GM18526 (cell line): ENCODE results near the gene CCDC9B.
A peak's percentile ranks its signal among the peaks of the same experiment; 100 is the strongest.

Source experiments
- POLR2A ChIP-seq: IDR thresholded peaks from 3 replicates; pipeline ENCODE4 v1.6.1; 2011; ENCODE audit not compliant: insufficient read length; ENCODE audit errors: extremely low read depth

CCDC9B gene

DNA sequence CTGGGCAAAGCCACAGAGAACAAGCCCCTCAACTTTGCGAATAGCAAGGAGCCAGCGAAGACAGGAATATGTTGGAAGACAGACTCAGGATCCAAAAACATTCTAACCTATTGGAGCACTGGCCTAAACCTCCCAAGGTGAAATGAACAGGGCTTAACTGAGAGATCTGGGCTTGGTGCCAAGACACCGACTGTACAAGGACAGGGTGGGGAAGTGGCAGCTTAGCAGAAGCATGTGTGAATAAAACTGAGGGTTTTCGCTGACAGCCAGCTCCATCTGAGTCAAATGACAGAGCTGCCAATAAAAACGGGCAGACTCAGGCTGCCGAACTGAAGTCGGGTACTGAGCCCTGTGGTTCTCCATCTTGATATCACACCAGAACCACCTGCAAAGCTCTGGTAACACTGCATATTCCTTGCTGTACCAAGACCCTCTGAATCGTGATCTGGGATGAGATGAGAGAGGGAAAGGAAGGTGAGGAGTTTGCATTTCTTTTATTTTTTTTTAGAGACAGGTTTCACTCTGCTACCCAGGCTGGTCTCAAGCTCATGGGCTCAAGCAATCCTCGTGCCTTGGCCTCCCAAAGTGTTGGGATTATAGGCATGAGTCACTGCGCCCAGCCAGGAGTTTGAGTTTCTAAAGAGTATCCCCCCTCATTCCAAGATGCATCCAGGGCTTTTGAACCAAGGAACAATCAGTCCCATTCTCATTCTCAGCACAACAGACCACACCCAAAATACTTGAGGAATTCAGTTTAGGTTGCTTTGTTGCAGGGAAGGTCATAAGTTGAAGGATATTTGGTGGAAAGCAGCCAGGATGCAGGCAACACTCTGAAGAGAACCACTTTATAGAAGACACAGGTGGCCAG, 27.0 kb downstream of the CCDC9B start:
- TF ChIP-seq POLR2A = no peak

DNA sequence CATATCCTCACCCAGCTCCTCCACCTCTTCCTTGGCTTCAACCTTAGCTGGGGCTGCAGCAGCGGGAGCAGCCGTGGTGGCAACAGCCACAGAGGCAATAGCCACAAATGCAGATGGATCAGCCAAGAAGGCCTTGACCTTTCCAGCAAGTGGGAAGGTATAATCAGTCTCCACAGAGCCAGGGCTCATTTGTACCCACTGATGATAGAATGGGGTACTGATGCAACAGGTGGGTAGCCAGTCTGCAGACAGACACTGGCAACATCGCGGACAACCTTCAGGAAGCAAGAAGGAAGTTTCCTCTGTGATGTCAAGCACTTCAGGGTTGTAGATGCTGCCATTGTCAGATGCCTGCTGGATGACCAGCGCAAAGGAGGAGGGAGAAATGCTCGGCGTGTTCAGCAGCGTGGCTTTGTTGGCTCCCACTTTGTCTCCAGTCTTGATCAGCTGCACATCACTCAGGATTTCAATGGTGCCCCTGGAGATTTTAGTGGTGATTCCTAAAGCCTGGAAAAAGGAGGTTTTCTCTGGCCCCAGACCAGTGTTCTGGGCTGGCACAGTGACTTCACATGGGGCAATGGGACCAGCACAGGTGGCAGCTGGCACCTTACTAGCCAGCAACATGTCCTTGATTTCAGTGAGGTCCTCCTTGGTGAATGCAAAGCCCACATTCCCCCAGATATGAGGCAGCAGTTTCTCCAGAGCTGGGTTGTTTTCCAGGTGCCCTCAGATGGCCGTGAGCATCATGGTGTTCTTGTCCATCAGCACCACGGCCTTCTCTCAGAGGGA, 28.2 kb downstream of the CCDC9B start:
- no peak for TF ChIP-seq POLR2A

GRCh38 chr15:40310993-40311392, 29.7 kb downstream of the CCDC9B start:
- TF ChIP-seq POLR2A = no peak

DNA sequence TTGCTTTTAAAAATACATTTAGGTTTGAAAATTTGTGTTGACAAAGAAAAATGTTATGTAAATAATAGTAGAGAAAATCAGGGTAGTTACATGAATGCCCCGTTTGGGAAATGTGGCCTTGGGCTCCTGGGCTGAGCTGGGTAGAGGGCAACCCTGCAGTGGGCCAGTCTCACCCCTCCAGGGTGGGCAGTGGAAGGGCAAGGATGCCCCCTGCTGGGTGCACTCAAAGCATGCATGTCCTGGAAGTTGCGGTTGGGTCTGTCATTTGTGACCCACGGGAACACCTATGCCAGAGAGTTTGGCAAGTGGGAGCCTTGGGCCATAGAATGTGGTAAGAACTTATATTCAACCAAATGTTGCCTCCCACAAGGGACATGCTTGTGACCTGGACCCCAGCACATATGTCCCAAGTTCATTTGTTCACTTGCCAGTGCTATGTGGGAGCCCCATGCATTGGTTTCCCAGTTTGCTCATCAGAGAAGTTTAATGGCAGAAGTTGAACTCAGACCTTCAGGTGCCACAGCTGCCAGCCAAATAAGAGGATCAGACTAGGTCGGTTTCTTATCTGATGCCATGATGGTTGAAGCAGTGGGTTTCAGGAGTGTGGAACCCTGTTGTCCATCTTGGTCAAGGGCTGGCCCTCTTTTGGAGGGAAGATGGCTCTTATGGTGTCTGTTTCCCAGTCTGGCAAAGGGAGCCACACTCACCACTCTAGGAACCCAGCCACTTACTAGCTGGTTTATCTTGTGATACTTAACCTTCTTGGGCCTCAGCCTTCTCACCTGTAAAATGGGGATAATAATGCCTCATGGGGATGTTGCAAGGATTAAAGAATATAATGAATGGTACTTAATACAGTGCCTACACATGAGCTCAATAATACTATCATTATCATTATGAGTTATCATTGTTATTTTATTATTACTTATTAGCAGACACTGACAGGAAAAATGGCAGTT, 30.5 kb downstream of the CCDC9B start:
- TF ChIP-seq POLR2A = no peak

GRCh38 chr15:40309344-40309862, 31.3 kb downstream of the CCDC9B start:
- TF ChIP-seq POLR2A = no peak

- TF ChIP-seq POLR2A = peak; percentile 85
Observed at GRCh38 chr15:40307421-40308211, 33.1 kb downstream of the CCDC9B start, which contains the start of gene PLCB2. TSS of gene PLCB2 (minus strand) at chr15:40307935. CDS start at chr15:40307672, 263 bp downstream.

GRCh38 chr15:40306908-40307307, 33.8 kb downstream of the CCDC9B start:
- TF ChIP-seq POLR2A = no peak

DNA sequence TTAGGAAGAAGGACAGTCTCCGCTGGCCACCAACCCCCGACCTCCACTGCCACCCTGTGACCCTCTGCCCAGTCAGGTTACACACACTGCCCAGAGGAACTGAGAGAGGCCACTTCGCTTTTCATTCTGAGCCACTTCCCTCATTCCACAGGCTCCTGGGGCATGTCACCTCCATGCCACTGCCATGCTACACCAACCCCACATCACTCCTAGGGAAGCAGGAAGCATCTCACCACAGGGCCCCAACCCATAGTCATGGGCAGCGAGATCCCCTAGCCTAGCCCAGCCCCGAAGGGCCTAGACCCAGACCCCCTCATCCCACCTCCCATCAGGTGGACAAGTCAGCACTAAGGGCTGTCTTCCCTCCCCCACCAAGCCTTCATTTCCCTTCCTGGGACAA, 34.4 kb downstream of the CCDC9B start:
- TF ChIP-seq POLR2A = no peak

GRCh38 chr15:40305281-40305680, 35.5 kb downstream of the CCDC9B start:
- TF ChIP-seq POLR2A = no peak

GRCh38 chr15:40303576-40303975, 37.2 kb downstream of the CCDC9B start:
- TF ChIP-seq POLR2A = no peak

DNA sequence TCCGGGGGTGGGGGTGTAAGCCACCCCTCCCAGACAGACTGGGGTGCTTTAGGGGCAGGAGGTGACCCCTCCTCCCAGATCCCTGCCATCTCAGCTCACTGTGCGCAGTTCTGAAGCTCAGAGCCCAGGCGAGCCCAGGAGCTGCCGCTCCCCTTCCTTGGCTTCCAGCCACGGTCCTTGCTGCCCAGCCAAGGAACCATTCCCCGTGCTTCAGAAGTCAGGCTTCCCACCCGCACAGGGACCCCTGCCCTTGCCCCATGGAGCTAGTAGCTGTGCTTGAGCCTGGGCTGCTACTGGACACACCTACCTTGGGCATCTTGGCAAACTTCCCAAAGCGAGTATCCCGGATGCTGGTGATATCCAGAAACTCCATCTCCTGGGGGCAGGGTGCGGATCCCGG, 37.8 kb downstream of the CCDC9B start:
- TF ChIP-seq POLR2A = no peak

GRCh38 chr15:40302288-40302886, 38.4 kb downstream of the CCDC9B start:
- TF ChIP-seq POLR2A = no peak

DNA sequence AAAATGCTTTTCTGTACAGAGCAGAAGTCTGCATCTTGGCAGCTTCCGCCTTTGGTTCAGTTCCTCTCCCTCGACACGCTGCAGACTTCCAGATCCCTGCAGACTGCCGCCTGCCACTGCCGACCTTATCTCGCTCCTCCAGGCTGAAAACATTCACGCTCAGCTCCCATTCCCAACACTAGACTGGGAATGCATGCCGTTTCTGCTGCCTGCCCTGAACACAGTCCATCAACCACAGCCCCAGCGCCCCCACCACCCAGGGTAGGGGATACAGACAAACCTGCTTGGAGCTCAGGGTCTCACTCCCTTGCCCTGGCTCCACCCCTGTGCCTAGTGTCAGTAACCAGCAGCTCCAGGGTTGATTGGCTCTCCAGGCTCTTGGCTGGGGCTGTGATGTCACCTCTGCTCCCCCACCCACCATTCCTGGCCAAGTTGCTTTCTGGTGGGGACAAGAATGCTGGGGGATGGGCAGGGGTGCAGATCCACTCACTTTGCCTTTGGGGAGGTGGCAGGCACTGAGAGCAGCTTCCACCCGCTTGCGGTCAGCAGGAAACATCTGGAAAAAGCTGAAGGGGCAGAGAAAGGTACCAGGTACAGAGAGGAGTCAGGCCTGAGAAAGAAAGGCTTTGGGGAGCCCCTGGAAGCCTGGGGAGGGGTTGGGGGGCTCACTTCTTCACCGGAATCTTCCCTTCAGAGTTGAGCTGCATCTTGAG, 39.1 kb downstream of the CCDC9B start:
- TF ChIP-seq POLR2A = no peak

GRCh38 chr15:40300771-40301170, 40.0 kb downstream of the CCDC9B start:
- no peak for TF ChIP-seq POLR2A
